A172 (cell line): ENCODE data around the gene RERE. TPM values are rescaled to one million over a fixed set of nuclear protein-coding genes. Genes with fewer than 3 reads are reported as not detected.
"Not testable (repeated sequence)": the region's sequence is repeated elsewhere in the genome, so short reads cannot be mapped to it uniquely, and the experiment has no call there.

Experiments used
- DNase-seq: peaks from one replicate; pipeline ENCODE4 v3.0.0-alpha.2; 2015; ENCODE audit warnings: low spot score
- total RNA-seq: library from RNA; depleted of rRNA; stranded (reverse); fragments of >200 nt; shearing (Covaris generic); gene quantifications from 2 replicates; pipeline ENCODE4 v1.2.3, GENCODE V29; 2014

Gene RERE
- total RNA-seq, 1 experiment from 2014 or later: 7.0 TPM

DNA sequence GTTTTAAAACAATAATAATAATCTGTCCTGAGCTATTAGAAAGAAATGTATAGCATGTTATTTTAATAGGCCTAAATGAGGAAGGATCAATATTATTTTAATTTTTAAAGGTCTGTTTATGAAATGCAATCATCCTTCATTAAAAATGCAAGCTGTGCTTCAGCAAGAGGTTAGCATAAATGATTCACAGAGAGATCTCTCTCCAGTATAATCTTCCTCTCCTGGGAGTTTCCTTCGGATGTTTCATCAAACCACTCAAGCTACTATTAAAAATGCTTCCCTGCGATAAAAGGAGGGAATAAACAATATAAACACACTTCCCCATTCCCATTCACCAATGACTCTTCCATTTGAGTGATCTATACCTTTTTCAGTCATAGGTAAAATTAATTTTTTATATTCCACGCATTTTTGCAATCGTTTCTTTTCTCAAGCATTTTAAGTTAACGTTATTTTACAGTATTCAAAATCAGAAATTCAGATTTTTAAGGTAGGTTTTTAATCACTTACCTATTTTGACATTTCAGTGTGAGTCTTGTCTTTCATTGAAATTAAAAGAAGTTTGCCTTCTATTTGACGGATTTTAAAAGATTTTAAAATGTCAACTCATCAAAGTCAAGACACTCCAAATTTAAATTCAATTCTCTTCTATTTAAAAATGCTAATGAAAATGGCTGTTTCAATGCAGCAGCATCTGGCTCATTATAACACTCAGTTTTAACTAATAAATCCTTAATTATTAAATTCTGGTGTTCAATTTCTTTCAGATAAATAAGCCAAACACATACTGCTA lies 64.3 kb downstream of the RERE start:
- DNase-seq: no peak

DNA sequence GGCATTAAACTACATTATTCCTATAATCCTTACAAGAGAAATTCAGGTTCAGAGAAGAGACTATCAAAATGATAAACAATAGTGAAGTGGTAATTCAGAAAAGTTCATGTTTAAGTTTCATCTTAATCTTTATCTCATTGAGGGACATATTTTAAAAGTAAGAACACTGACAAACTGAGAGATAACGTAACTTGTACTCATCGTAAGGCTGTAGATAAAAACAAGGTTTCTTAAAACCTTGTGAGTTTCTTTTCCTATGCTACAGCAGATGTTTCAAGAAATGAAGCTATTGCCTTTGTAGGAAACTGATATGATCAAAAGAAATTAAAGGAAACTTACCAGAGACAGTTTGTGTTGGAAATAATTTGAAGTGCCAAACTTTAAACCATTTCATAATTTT lies 65.0 kb downstream of the RERE start:
- no peak for DNase-seq

DNA sequence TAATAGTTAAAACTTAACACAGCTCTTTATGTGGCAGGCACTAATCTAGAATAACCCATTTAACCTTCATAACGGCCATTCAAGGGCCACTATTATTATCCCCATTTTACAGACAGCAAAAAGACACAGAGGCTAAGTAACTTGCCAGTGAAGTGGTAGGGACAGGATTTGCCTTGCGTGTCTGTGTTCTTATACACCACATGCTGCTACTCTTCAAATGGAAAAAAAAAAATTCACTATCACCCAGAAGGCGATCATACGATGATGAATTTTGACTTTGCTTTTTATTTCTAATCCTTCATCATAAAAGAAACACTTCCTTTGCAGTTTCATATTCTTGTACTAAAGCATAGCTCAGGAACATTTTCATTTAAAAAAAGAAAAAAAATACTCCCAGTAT lies 65.5 kb downstream of the RERE start:
- DNase-seq: no peak

DNA sequence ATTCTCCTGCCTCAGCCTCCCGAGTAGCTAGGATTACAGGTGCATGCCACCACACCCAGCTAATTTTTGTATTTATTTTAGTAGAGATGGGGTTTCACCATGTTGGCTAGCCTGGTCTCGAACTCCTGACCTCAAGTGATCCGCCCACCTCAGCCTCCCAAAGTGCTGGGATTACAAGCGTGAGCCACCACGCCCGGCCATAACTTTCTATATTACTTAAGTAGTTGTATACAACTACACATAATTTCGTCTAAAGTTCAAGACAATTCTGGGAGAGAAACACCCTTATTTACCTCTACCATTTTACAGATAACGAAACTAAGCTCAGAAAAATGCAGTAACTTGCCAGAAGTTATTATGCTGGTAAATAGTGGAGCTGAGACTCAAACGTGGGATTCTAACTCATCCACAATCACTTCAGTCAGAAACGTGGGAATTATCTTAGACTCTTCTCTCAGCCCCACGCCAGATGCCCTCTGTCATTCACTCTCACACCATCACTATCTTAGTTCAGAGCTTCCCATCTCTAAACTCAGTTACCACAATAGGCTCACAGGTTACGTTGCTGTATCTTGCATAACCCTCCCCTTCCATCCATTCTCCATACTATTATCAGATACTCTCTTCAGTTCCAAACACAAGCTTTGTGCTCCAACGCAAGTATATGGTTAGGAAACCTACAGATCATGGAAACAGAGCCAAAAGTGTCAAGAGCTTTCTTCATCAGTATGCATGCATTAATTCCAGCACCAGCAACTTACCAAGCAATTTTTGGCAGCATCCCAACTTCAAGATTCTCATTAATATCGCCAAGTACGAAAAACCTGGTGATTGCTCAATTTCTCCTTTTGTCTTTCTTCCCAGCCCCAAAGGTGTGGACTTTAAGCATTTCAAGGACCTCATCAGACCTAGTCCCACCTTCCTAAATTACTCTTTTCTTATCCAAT lies 69.3 kb downstream of the RERE start:
- DNase-seq: no peak

DNA sequence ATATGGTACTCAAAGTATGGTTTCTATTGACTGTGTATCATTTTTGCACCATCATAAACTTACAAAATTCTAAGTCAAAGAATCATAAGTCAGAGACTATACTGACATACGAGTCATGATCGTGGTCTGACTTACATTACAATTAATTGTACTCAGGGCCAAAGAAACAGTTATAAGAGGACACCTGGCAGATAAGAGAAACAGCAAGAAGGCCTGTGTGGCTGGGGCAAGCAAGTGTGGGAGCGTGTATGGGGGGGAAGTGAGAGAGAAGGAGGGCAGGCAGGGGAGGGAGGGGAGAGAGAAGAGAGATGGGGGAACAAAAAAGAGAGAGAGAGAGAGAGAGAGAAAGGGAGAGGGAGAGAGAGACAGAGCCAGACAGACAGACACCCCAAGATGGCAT lies 70.9 kb downstream of the RERE start:
- DNase-seq: no peak

DNA sequence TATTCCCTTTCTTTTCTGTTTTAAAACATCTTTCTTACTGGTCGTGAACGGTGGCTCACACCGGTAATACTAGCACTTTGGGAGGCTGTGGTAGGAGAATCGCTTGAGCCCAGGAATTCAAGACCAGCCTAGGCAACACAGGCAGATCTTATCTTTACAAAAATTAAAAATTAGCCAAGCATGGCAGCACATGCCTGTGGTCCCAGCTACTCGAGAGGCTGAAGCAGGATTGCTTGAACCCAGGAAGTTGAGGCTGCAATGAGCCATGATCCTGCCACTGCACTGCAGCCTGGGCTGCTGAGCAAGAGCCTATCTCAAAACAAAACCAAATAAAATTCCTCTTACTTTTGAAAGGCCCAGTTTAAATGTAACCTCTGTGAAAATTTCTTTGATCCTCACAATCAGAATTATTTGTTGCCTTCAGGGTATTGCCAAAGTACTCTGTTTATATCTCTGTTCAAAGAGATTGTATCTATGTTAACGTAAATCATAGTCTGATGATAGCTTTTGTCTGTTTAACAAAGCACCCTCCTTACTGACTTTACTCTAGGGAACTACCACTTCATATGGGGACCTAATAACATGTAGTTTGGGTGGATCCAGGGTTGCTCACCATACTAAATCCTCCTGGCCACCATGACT lies 71.6 kb downstream of the RERE start:
- DNase-seq: no peak

DNA sequence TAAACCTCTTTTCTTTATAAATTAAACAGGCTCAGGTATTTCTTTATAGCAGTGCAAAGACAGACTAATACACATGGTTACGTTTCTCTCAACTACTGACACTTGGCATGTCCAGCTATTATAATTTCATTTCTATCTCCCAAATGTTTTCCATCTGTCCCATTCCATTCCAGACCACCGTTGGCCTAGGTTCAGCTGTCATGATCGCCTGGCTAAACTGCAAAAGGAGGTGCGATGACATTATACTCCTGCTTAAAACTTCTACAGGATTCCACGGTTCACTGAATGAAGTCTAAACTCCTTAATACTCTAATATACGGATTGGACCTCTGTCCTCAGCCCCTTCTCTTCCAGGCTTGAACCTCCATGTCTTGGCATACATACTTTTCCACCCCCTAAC lies 72.1 kb downstream of the RERE start:
- no peak for DNase-seq

DNA sequence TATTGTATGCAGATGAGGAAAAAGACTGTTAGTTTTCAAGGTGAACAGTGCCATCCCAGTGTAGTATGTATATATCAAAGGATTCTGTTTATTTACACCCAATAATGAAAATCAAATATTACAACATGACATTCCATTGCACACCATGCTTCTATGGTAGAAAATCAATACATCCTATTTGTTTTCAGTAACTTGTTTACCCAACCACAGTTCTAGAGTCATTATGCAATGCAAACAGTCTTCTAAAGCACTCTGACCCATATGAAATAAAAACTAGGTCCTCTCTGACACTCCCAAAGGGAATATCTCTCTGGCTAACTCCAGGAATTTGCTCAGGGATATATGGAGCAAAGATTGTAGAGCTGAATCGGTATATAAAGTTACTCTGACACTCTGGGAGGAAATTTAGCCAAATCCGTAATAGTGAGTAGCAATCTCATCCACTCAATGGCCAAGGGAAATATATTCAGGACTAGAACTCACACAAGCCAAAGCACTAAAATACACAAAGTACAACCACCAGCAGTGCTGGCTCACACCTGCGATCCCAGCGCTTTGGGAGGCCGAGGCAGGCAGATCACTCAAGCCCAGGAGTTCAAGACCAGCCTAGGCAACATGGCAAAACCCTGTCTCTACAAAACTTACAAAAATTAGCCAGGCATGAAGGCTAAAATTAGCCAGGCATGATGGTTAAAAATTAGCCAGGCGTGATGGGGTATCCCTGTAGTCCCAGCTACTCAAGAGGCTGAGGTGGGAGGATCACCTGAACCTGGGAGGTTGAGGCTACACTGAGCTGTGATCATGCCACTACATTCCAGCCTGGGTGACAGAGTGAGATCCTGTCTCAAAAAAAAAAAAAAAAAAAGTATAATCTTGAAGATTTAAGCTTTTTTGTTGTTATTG lies 75.2 kb downstream of the RERE start:
- no peak for DNase-seq

DNA sequence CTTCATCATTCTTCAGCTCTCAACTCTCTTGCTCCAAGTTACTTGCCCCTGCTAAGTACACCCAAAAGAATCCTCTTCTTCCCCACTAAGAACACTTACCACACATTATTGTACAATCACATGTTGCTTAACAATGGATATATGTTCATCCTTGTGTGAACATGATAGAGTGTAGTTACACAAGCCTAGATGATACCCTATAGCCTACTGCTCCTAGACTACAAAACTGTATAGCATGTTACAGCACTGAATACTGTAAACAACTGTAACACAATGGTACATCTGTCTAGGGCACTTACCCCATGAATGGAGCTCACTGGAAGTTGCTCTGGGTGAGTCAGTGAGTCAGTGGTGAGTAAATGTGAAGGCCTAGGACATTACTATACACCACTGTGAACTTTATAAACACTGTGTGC lies 77.4 kb downstream of the RERE start:
- DNase-seq: no peak

DNA sequence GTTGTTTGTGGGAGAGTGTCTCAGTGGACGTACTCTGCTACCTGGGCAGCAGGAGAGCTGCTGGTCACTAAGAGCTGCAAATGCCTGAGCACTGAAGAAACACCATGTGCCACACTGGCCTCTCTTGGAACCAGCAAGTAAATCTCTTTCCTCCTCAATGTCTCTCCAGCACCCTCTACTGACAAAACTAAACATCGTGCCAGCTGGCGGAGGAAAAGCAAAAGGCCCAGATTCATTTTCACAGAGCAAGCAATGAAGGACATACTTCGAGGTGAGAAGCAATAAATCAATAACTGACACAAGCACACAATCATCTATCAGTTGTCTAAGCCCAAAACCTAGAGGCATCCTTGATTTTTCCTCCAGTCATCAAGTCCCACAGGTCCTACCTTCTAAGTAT lies 78.1 kb downstream of the RERE start:
- no peak for DNase-seq

DNA sequence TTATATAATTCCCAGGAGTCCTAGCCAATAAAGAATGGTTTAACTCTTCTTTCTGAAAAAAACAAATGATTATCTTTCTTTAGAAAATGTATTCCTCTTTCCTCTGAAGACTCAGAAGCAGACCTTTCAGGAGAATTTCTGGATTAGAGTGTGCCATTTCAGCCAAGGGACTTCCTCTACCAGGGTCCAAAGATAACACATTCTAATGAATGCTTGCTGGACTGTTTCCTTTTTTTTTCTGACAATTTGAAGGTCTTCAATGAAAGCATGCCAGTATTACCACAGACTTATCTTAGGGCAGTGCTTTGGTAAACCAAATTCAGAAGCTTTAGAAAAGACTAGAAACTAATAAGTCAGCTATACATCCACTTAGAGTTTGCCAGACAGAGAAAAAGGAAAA lies 80.5 kb downstream of the RERE start:
- no peak for DNase-seq

DNA sequence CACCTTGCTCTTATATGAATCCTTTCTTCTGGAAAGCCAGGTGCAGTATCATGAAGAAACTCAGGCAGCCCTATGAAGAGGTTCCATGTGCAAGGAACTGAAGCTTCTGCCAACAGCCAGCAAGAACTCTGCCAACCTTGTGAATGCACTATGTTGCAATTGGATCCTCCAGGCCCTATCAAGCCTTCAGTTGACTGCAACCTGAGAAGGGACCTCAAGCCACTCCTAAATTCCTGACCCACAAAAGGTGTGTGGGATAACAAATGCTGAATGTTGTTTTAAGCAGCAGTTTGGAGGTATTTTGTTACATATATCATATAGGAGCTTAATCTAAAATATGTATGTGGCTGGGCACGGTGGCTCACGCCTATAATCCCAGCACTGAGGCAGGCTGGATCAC lies 84.0 kb downstream of the RERE start:
- DNase-seq: no peak

DNA sequence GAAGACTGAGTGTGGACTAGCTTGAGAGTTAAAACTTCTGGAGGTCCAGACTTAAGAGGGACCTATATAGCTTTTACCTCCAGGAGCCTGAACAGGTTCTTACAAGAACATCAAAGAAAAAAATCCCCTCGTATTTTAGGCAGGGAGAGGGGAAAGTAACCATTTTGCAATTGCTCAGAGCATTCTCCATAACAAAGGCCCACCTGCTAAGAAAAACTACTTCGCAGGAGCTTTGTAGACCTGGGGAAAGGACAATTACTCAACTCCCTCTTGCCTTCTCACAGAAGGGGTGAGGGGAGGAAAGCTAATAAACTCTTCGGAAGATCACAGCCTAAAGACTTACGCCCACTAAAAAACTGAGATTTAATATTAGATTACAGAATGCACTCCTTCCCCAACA lies 86.3 kb downstream of the RERE start:
- no peak for DNase-seq

DNA sequence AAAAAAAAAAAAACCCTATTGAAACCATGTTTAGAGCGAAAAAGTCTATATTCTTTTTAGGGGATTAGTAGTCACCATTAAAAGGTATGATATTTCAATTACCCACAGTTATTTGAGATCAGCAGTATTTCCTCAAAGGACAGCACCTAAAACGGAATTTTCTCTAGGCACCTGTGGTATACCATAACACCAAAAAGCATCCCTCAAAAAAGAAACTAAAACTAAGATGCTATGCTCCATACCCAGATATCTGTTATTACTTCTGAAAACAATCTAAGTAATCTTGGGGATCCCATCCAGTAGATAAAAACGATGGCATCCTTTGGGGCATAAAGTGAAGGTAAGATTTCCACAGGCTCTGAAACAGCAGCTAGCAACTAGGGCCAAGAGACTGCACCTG lies 89.0 kb downstream of the RERE start:
- DNase-seq: no peak

DNA sequence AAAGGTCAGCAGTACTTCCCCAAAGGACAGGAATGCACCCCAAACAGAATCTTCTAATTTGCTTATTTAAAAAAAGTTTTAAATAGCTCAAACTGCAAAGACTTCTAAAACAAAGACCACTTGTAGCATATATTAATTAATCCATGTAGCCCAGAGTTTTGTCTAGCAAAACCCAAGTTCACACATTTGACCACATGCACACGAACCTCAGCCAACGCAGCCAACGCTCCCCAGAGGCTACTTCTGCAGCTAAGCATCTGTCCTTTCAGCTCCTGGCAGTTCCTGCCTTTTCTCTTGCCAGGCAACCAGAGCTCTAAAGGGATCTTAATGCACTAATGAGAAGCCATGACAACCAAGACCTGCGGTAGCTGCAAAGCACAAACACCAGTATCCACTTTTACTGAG lies 89.6 kb downstream of the RERE start:
- no peak for DNase-seq

DNA sequence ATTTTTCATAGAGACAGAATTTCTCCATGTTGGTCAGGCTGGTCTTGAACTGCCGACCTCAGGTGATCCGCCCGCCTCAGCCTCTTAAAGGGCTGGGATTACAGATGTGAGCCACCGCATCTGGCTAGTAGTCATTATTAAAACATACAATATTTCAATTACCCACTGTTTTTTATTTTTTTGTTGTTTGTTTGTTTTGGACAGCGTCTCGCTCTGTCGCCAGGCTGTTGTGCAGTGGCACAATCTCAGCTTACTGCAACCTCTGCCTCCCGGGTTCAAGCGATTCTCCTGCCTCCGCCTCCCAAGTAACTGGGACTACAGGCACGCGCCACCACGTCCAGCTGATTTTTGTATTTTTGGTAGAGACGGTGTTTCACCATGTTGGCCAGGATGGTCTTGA lies 90.1 kb downstream of the RERE start:
- not testable (repeated sequence) for DNase-seq

DNA sequence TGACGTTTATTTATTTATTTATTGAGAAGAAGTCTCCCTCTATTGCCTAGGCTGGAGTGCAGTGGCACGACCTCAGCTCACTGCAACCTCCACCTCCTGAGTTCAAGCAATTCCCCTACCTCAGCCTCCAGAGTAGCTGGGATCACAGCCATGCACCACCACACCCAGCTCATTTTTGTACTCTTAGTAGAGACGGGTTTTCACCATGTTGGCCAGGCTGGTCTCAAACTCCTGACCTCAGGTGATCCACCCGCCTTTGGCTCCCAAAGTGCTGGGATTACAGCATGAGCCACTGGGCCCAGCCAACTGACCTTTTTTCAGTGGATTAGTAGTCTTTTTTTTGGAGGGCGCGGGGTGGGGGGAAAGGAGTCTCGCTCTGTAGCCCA lies 90.6 kb downstream of the RERE start:
- not testable (repeated sequence) for DNase-seq

DNA sequence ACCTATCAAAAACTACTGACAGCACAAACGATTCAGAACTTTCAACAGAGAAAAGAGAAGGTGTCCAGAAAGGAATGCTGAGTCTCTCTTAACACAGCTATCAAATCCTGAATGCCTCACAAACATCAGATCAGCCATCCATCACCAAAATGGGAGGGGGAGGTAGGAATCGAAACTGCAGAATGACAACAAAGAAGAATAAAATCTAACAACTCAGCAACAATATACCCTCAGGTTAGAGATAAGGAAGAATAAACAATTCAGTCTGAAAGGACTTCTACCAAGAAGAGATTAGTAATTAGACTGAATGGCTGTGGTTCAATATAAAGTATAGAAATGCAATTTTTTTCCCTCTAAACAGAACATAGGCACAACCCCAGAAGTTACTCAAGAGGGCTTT lies 94.4 kb downstream of the RERE start:
- DNase-seq: no peak

DNA sequence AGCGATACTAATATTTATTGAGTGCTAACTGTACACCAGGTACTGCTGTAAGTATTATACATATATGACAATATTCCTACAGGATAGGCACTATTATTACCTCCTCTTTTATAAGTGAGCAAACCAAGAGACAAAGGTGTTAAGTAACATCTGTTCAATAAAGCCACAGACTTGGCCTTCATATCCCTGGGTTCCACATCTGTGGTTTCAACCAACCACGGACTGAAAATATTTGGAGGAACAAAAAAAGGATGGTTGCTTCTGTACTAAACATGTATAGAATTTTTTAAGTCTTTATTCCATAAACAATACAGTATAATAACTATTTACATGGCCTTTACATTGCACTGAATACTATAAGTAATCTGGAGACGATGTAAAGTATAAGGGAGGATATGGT lies 95.1 kb downstream of the RERE start:
- no peak for DNase-seq

DNA sequence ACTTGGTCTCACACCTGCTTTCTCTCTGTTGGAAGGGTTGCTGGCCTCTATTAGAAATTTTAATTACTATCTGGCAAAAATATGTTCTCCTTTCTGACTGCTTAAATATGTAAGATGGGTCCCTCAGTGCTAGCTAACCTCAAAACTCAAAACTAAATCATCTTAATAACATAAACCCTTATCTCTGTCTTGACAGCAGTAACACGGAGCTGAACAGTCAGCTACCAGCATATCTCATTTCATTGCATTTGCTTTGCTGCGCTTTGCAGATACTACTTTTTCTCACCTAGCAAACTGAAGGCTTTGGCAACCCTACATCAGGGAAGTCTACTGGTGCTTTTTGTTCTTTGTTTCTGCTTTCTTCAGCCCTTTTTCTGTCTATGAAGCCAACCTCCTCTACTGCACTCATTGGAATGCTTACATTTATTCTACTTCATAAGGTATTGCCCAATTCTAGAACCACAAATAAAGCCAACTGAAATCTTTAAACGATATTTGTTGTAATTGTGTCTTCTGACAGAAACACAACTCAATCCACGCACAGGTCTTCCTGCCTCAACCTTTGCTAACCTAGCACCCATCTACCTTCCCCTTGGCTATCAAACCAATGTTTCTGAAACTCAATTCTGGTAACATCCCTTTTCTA lies 95.6 kb downstream of the RERE start:
- DNase-seq: no peak

DNA sequence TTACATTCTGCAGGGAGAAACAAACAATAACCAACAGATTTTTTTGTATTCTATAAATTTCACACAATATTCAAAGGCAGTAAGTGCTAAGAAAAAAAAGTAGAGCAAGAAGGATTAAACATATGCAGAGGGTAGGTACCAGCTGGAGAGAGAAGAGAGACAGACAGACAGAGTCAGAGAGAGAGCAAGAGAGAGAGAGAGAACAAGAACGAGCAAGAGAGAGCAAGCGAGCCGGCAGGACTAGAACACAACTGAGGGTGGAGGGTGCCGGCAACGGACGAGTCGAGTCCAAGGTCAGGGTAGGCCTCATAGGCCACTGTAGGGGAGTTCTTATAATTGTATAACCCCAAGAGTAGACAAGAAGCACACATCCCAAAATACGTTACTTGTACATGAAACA lies 97.1 kb downstream of the RERE start:
- DNase-seq: no peak
